ENCODE results near the gene KDF1.
"Not testable (repeated sequence)": the region's sequence is repeated elsewhere in the genome, so short reads cannot be mapped to it uniquely, and the experiment has no call there.

Gene KDF1

DNA sequence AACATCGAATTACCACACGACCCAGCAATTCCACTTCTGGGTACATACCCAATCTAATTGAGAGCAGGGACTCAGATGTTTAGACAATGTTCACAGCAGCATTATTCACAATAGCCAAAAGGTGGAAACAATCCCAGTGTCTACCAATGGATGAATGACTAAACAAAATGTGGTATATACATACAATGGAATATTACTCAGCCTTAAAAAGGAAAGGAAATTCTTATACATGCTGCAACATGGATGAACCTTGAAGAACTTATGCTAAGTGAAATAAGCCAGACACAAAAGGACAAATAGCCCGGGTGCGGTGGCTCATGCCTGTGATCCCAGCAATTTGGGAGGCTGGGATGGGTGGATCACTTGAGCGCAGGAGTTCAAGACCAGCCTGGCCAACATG, 6.9 kb downstream of the KDF1 start:
- no peak for ATAC-seq

DNA sequence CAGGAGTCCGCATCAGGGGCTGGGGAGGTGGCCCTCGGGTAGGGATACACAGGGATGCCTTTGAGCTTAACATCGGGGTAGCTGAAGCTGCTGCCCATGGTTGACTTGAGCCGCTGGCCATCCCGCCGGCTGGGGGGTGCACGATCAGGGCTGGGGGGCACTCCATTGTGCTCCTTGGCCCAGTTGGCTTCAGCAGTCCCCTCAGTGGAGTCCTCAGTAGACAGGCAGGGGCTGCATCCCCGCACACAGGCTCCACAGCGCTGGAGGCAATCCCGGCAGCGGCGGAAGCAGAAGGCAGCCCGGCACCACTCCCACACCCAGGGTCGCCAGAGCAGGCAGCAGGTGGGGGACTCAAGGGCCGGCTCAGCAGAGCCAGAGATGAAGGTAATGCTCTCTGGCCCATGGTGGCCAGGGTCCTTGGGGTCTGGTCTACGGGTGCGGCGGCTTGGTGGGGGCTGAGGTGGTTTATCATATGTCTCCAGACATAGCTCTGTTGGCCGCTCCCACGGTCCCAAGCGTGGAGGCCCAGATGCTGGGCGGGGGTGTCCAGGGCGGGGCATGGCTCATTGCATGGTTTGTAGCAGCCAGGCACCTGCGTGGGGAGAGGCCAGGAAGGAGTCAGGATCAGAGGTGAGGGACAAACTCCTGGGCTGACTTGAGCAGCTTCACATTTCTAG, 8.3 kb downstream of the KDF1 start:
- no peak for ATAC-seq

DNA sequence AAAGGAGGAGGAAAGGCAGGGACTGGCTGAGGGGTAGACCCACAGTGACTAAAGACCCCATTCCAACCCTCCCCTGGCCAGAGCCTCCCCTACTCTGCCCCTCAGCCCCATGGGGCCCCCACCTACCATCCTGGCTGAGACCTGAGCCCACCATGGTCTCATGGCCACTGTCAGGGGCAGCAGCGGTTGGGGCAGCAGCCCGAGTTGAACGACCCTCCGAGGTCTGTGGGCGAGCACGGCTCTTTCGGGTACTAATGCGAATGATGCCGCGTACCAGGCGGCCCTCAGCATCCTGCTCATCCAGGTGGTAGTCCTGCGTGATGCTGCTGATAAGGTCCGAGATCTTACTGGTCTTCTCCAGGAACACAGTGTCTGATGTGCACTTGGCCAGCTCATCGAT, 9.1 kb downstream of the KDF1 start:
- no peak for ATAC-seq

DNA sequence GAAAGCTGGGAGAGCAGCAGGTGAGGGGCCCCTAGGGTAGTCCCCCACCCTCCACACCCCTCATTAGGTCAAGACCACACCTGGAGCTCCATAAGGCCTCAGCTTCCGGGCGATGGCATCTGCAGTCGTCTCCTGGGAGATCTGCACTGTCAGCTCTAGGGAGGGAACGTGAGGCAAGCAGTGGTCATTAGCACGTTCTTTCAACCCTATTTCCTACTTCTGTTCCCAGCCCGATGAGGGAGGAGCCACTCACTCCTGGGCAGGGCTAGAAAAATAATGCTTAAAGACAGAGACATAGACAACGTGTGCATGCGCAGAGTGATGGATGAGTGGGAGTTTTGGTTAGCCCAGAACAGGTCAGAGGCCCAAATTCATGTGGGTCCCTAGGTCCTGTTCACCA, 9.7 kb downstream of the KDF1 start:
- ATAC-seq: no peak

DNA sequence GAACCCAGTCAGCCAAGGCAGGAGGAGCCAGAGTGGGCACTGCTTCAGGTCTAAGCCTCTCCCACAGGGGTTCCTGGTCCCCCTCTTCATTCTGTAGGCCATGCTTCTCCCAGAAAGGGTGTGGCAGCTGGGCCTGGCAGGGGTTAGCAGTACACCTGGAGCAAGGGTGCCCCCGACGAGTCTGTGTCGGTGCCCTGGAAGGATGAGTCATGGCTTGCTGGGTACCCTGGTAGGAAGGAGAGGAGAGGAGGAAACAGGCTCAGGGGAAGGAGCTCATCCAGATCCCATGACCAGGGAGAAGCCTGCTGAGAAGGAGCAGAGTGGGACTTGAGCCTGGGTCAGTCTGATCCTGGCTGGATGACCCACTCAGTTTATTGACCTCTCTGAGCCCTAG, 10.3 kb downstream of the KDF1 start:
- peak in 1 of 2 donors; percentile 17 for ATAC-seq

DNA sequence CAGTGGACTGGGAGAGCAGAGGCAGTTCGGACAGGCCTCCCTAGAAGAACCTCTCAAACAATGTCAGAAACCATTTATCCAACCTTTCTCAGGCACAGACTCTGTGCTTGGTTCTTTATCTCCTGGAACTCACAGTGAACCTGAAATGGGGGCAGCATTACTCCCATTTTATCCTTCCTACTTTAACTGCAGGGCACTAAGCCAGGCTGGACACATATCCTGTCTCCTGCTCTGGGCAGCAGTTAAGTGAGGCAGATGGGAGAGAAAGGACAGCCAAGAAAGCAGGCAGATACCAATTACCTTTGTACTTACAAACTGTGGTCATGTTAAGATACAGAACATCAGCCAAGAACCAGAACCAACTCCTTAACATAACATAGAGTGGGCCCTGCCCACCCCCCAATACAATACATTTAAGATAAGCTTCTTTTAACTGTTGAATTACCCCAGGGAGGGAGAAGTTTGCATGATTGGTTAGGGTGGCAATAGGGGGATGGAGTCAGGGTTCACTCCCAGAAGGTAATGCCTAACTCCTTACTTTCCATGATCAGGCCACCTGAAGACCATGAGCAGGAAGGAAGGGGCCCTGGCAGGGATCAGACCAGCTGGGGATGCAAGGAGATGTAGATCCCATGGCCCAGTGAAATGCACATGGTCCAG, 10.9 kb downstream of the KDF1 start:
- no peak for ATAC-seq

DNA sequence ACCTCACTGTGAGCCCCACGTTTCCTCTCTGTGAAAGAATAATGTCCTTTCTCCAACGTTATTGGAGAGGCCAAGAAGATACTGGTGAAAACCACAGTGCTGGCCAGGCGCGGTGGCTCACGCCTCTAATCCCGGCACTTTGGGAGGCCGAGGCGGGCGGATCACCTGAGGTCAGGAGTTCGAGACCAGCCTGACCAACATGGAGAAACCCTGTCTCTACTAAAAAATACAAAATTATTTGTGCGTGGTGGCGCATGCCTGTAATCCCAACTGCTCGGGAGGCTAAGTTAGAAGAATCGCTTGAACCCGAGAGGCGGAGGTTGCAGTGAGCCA, 11.6 kb downstream of the KDF1 start:
- ATAC-seq: not testable (repeated sequence)

DNA sequence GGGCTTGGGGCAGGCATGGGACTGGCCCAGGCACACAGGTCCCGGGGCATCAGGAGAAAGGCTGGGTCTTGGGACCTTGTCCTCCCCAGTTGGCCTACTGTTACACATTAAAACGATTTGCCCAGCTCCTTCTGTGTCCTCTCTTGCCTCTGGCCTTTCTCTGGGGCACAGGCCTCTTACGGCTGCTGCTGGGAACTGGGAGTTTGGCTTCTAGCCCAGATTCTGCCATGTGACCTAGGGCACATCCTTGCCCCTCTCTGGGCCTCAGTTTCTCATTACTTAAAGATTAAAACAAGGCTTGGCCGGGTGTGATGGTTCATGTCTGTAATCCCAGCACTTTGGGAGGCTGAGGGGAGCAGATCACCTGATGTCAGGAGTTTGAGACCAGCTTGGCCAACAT, 14.0 kb downstream of the KDF1 start:
- no peak for ATAC-seq

DNA sequence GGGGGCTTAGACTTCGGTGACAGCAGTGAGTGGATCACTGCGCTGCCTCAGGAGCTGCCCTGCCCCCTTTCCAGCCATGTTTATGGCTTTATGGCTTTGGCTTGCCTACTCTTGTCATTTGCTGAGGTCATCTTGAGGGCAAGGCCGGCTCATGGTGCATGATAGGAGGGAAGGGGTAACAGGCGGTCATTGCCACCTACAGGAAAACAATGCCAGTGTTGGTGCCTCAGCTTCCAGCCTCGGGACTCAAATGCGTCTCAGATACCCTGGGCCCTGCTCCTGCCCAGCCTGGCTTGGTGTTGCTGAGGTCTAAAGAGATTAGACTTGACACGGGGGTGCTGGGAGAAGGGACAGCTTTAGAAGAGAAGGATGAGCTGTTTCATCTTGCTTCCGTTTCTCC, 14.5 kb downstream of the KDF1 start:
- no peak for ATAC-seq

DNA sequence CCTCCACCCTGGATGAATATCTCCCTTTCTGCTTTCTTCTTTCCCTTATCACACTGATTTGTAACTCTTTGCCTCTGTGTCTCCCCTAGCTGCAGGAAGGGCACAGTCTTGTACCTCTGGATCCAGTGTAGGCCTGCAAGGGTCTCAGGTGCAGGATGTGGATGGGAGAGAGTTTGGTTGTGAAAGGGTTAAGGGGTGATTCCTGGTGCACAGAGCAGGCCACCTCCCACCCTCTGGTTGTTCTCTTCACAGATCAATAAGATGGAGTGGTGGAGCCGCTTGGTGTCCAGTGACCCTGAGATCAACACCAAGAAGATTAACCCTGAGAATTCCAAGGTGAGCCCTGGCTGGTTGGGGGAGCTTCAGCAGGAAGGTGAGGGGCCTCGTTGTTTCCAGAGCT, 15.1 kb downstream of the KDF1 start:
- ATAC-seq: no peak

DNA sequence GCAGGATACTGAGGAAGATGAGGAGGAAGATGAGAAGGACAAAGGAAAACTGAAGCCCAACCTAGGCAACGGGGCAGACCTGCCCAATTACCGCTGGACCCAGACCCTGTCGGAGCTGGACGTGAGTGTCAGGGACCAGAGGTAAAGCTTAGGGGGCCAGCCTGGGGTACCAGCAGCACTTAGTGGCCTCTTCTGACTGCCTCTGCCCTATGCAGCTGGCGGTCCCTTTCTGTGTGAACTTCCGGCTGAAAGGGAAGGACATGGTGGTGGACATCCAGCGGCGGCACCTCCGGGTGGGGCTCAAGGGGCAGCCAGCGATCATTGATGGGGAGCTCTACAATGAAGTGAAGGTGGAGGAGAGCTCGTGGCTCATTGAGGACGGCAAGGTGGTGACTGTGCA, 17.6 kb downstream of the KDF1 start:
- no peak for ATAC-seq

DNA sequence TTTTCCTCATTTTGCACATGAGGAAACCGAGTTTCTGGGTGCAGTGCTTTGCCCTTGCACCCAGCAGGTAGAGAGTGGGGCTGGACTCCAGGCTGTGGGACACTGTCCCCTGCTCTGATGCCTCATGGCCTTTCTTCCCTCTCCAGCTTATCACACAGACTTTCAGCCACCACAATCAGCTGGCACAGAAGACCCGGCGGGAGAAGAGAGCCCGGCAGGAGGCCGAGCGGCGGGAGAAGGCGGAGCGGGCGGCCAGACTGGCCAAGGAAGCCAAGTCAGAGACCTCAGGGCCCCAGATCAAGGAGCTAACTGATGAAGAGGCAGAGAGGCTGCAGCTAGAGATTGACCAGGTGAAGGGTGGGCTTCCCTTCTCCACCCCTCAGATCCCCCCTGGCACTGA, 19.0 kb downstream of the KDF1 start:
- ATAC-seq: no peak

DNA sequence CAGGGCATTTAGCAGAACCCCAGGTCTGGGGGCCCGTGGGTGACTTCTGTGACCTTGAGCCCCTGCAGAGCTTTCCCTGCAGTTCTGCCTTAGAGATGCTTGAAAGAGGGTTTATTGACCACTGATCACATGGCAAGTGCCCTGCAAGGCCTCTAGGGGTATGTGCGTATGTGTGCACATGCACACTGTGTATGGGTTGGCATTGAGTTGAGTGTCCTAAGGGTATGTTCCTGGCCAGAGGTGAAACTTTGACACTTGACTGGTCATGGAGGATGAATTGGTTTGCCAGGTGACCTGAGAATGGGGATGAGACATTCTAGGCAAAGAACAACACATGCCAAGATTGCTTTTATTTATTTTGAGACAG, 21.6 kb downstream of the KDF1 start:
- ATAC-seq: no peak

DNA sequence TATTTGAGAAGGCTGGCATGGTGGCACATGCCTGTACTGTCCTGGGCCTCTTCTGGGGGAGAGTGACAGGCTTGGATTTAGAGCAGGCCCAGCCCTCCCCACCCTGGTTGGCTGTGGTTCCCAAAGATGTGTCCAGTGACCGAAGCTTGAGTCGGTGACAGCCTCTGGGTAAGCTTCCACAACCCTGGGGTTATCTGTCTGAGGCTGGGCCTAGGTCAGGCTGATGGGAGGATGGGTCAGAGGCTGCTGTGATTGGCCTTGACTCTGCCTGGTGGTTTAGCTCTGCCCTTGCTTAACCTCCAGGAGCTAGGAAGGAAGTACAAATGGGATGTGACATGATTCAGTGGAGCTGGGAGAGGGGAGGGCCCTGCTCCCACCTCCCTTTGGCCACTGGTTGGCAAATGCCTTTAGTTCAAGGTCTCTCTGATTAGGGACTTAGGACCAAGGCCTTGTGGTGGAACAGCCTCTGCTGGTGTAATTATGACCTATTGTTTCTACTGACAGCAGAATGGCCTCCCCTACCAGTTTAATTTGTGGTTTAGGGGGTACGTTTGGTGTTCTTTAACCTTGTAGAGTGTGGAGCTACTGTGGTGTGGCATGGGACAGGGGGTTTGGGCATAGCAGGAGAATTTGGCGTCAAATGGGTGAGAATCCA, 22.1 kb downstream of the KDF1 start:
- ATAC-seq: no peak

DNA sequence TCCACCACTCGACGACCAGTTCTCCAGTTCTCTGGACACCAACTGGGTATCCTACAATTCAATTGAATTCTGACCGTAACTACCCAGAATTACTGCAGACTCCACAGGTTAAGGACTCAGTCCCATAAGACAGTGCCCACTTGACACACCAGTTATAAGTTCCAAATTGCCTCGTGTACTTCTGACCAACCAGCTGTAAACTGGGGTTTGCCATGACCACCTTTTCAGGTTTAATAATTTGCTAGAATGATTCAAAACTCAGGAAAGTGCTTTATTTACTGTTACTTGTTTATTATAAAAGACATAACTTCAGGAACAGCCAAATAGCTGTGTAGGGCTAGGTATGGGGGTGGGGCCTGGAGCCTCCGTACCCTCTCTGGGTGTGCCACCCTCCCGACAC, 23.4 kb downstream of the KDF1 start:
- no peak for ATAC-seq

DNA sequence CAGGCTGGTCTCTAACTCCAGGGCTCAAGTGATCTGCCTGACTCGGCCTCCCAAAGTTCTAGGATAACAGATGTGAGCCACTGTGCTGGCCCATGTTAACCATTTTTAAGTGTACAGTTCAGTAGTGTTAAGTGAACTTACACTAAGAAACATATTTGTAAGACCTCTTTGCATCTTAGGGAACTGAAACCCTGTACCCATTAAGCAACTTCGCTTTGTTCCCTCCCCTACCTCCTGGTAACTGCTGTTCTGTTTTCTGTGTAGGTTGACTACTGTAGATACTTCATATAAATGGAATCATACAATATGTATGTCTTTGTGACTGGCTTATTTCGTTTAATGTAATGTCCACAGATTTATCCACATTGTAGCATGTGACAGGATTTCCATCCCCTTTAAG, 27.7 kb downstream of the KDF1 start:
- no peak for ATAC-seq

DNA sequence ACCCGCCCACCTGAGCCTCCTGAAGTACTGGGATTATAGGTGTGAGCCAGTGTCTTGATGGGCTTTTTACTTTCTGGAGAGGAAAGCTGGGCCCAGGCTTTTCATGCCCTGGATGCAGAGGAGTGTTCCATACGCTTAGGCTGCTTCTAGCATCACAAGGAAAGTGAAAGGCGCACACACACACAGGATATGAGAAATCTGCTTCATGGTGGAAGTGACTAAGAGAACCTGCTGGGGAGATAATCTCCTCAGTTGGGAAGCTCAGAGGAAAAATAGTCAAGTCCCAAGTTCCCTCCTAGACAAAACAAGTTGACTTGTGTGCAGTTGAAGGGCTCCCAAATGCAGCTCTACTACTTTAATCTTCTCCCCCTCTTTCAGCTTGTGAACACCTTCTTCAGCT, 36.6 kb downstream of the KDF1 start:
- no peak for ATAC-seq

DNA sequence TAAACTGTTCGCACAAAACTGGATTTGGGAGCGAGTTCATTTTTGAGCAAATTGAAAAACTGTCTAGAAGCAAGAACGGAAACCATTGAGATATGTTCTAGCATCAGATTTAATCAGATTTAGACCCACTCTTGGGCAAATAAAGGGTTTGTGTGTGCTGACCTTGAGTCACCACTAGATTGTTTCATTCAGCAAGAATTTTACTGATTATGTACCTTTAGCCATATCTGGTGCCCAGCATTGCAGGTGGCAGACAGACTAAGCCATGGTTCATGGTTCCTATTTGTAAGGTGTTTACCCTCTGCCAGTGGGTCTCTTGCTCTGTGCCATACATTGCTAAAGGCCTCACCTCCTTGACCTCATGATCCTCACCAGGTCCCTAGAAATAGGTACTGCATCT, 37.4 kb downstream of the KDF1 start:
- ATAC-seq: no peak

DNA sequence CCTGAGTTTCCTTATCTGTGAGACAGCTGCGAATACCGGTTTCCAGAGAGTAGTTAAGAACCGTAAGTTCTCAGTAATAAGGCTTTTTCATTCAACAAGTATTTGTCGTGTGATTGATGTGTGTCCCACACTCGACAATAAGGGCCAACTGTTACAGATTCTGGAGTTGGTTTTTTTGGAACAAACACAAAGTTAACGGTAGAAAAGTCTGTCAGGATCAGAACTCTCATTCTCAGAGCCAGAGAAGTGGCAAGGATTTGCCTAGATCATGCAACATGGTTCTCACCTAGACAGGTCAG, 37.9 kb downstream of the KDF1 start:
- ATAC-seq: no peak

DNA sequence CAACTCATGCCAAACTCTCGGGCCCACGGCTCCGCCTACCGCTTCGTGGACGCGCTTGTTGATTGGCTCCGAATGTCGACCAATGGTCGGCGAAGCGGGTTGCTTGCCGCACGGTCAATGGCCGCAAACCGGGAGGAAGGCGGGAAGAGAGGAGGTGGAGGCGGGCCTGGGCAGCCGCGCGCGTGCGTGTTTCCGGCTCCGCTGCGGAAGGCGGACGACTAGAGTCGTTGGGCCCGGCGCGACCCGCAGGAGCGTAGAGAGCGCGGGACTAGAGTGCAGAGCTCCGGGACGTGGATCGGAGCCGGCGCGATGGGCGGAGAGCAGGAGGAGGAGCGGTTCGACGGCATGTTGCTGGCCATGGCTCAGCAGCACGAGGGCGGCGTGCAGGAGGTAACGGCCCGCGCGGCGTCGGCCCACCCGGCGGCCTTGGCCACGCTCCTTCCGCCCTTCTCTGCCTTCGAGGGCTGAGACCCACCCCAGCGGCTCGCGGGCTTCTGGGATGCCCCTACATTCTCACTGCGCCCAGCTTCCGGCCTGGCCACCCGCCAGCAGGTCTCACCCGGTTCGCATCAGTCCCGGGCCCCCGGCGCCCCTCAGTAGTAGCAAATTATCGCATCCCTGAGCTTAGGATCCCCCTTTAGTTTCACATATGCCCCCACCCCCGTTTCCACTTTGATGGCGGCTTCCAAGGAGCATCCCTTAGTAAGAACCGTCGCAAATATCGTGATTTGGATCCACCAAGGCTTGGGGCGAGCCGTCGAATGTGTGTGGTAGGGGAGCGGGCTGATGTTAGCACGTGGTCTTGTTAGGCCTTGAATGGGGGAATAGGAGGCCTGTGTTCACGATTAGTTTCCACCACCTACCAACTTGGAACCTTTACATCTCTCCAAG, 38.5 kb downstream of the KDF1 start, which contains the start of gene NUDC:
TSS of gene NUDC (plus strand) at position 204 of the 891 bp plus-strand sequence. CDS start at position 310, 106 bp downstream.
- ATAC-seq: peak; percentile 93 to 95

DNA sequence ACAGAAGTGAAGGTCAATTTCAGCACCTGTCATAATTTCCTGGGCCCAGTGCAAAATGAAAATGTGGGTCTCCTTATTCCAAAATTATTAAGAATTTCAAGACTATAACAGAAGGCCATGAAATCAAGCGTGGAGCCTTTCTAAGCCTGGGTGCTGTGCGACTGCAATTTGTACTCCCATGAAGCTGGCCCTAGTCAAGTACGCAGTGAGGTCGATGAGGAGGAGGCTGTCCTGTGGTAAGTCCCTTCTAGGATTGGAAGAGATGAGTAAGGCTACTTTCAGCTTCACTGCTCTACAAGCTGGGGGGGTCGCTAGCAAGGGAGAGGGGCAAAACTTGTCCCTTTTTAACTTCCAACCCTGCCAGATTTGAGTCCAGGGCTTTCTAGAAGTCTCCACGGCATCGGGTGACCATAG, 39.1 kb downstream of the KDF1 start:
- ATAC-seq: peak; percentile 68 to 69

DNA sequence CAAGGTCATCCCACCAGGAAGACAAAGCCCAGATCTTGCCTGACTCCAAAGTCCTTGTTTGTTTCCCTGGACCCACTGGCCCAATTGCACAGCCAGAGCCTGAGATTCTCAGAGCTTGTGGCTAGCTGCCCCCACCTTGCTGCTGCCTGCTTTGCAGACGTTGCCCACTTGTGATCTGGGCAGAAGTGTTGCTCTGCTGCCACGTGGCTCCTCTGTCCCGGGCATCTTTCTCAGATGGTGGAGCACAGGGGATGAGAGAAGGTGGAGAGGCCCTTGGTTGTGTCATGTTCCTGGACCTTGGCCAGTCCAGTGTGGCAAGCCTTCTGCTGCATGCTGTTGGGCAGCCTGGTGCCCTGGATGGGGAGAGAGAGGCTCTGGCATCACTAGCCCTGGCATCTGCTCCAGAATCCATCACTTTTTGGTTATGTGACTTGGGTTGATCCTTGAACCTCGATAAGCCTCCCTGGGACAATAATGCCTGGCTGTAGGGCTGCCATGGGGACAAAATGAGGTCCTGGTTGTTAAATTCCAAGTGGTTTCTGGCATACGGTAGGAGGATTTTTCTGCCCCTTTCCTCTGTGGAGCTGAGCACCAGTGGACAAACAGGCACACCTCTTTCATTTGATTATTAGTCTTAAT, 44.9 kb downstream of the KDF1 start:
- no peak for ATAC-seq

All from activated CD4-positive, CD25-positive, alpha-beta regulatory T cell treated with anti-CD3 and anti-CD28 coated beads, Interleukin-2, amount 50 U/mL, for 24 hours (primary cell).